B cell (primary cell): Measurements from ENCODE around the gene ALG9. TPM values are rescaled to one million over a fixed set of nuclear protein-coding genes. Genes with fewer than 3 reads are reported as not detected.

ENCODE experiments used
- ATAC-seq: fragments of 200-7000 bp; cut with Tn5 transposase; one replicate; pipeline ENCODE4 v1.10.0; 2021; ENCODE audit warnings: low read depth, mild to moderate bottlenecking, moderate number of reproducible peaks, moderate library complexity
- CTCF ChIA-PET: fragments of 350-600 bp; sonication (Branson Sonifier 250); formaldehyde crosslinking; loops from one replicate; lab custom pipeline; 2021; ENCODE audit warnings: antibody characterized with exemption, inconsistent platforms; lab: Charles Lee
- POLR2A ChIA-PET: fragments of 350-600 bp; sonication (Branson Sonifier 250); formaldehyde crosslinking; loops from one replicate; lab custom pipeline; 2021; ENCODE audit warnings: antibody characterized with exemption; lab: Charles Lee
- DNase-seq: peaks from one replicate; pipeline ENCODE4 v3.0.0; 2013
- H2AFZ ChIP-seq: 2 replicates; pipeline ENCODE4 v1.6.1; 2012; ENCODE audit warnings: mild to moderate bottlenecking, low read depth, low read length; ENCODE audit not compliant: insufficient read depth, poor library complexity, severe bottlenecking
- H3K27ac ChIP-seq, 2 donors: 1 replicate in 1 of 2; 2 replicates in 1 of 2; pipeline ENCODE4 v1.5.1; 2012 to 2013; ENCODE audit warnings: low read length in 2 of 2, mild to moderate bottlenecking in 2 of 2, moderate library complexity in 1 of 2
- H3K27me3 ChIP-seq, 4 experiments: fragments of 200-600 bp in 1 of 4; sonication (generic) in 1 of 4; replicated peaks in 1 of 4; 1 replicate in 2 of 4; 2 replicates in 2 of 4; pipeline versions ENCODE4 v1.6.1 to v1.7.0; 2013 to 2016; ENCODE audit warnings: low read length in 3 of 4, mild to moderate bottlenecking in 2 of 4, mixed read lengths in 1 of 4, moderate library complexity in 1 of 4; ENCODE audit not compliant: insufficient read depth in 4 of 4, control insufficient read depth in 3 of 4; ENCODE audit errors: control extremely low read depth in 1 of 4
- H3K36me3 ChIP-seq, 2 experiments: replicated peaks in 1 of 2; 1 replicate in 1 of 2; 2 replicates in 1 of 2; pipeline versions ENCODE4 v1.6.1 to v1.7.1; 2013; ENCODE audit warnings: low read length in 1 of 2; ENCODE audit not compliant: insufficient read depth in 2 of 2, control insufficient read depth in 1 of 2; ENCODE audit errors: control extremely low read depth in 1 of 2, extremely low read depth in 1 of 2
- H3K4me1 ChIP-seq, 2 donors: fragments of 200-600 bp in 1 of 2; sonication (generic) in 1 of 2; 1 replicate in 1 of 2; 2 replicates in 1 of 2; pipeline versions ENCODE4 v1.5.1 to v1.6.1; 2013 to 2017; ENCODE audit warnings: low read length in 2 of 2; ENCODE audit not compliant: control insufficient read depth in 2 of 2, insufficient read depth in 2 of 2
- H3K4me2 ChIP-seq: replicated peaks from 2 replicates; pipeline ENCODE3; 2012; ENCODE audit warnings: mild to moderate bottlenecking, low read depth, low read length; ENCODE audit not compliant: poor library complexity, severe bottlenecking
- H3K4me3 ChIP-seq, 5 experiments: fragments of 200-600 bp in 1 of 5; sonication (generic) in 1 of 5; 1 replicate in 3 of 5; 2 replicates in 2 of 5; pipeline versions ENCODE4 v1.5.1 to v1.7.0; 2011 to 2016; ENCODE audit warnings: low read length in 4 of 5, mild to moderate bottlenecking in 4 of 5, low read depth in 2 of 5, control low read depth in 1 of 5, moderate library complexity in 1 of 5; ENCODE audit not compliant: insufficient read depth in 1 of 5; ENCODE audit errors: control extremely low read depth in 1 of 5, extremely low read depth in 1 of 5
- H3K79me2 ChIP-seq: fragments of 200-600 bp; sonication (generic); one replicate; pipeline ENCODE4 v1.6.0; 2016; ENCODE audit warnings: low read length; ENCODE audit not compliant: control insufficient read depth, insufficient read depth
- H3K9ac ChIP-seq: fragments of 200-600 bp; sonication (generic); 2 replicates; pipeline ENCODE4 v1.6.1; 2017; ENCODE audit warnings: mild to moderate bottlenecking, low read length, moderate library complexity
- H3K9me3 ChIP-seq, 3 donors: one replicate each; pipeline versions ENCODE4 v1.6.1 to v1.7.1; 2013; ENCODE audit warnings: low read length in 2 of 3; ENCODE audit not compliant: control insufficient read depth in 2 of 3, insufficient read depth in 1 of 3; ENCODE audit errors: control extremely low read depth in 1 of 3
- H4K20me1 ChIP-seq: 2 replicates; pipeline ENCODE4 v1.6.0; 2012; ENCODE audit warnings: mild to moderate bottlenecking, low read length; ENCODE audit not compliant: insufficient read depth, control insufficient read depth, poor library complexity, severe bottlenecking
- H3K27ac Mint-ChIP-seq: one replicate; pipeline ENCODE4 v1.8.0; 2021; ENCODE audit warnings: mixed read lengths
- H3K27me3 Mint-ChIP-seq: one replicate; pipeline ENCODE4 v1.8.0; 2021; ENCODE audit warnings: mixed read lengths
- H3K4me1 Mint-ChIP-seq: one replicate; pipeline ENCODE4 v1.8.0; 2021; ENCODE audit warnings: mixed read lengths
- H3K4me3 Mint-ChIP-seq: one replicate; pipeline ENCODE4 v1.8.0; 2021; ENCODE audit warnings: mixed read lengths
- H3K9me3 Mint-ChIP-seq: one replicate; pipeline ENCODE4 v1.8.0; 2022; ENCODE audit warnings: mixed read lengths; ENCODE audit not compliant: insufficient read depth
- EZH2 ChIP-seq: IDR thresholded peaks from 2 replicates; pipeline ENCODE4 v1.6.1; 2012; ENCODE audit warnings: borderline replicate concordance, low read depth, mild to moderate bottlenecking, moderate library complexity, low read length; ENCODE audit not compliant: insufficient read depth, poor library complexity, severe bottlenecking
- WGBS: methylation state at CpG from one replicate; pipeline ENCODE4 v1.1.5; 2013; ENCODE audit warnings: missing lambda C conversion rate; ENCODE audit not compliant: insufficient coverage; 5-methylcytosine and 5-hydroxymethylcytosine counted together
- intact Hi-C: fragments of 100-400 bp; cut with micrococcal nuclease; formaldehyde crosslinking; loops from one replicate; pipeline ENCODE4 v1.10.0; 2022
- polyA plus RNA-seq: library from polyadenylated mRNA; depleted of rRNA; stranded (reverse); fragments of >200 nt; gene quantifications from 2 replicates; pipeline ENCODE4 v1.2.3, GENCODE V29; 2012
- total RNA-seq, 2 donors: library from RNA; stranded (reverse); fragments of 120-200 nt in 1 of 2; gene quantifications; 1 replicate in 1 of 2; 2 replicates in 1 of 2; pipeline versions ENCODE4 v1.2.3 to v1.2.4, GENCODE V29; 2013 to 2022
- TF ChIP-seq, protein P1 (sequence below): fragments of 200-600 bp; IDR thresholded peaks from one replicate; pipeline ENCODE4 v1.8.0; 2022; ENCODE audit warnings: antibody characterized with exemption, mild to moderate bottlenecking

The ALG9 gene
- total and polyA plus RNA-seq, 2 donors (not counting 1 experiment from before 2014, with no cell fraction given): 21.2 to 29.9 TPM

- no peak for DNase-seq
- H3K4me3 Mint-ChIP-seq: no peak overlapping the region
- H3K27me3 Mint-ChIP-seq: no peaks in the 10 kb centered on the region
- Histone ChIP-seq H3K36me3 (peaks cover 19 to 82% of the 10 kb centered on the region in 2 experiments), H4K20me1 (no peaks in the 10 kb centered on the region), H3K9me3 (peaks cover 0 to 1% (median 0%) of the 10 kb centered on the region in 3 donors), H3K4me1 (no peaks in the 10 kb centered on the region), H3K4me2 (no peak overlapping the region), H3K79me2 (no peaks in the 10 kb centered on the region), H3K27me3 (no peaks in the 10 kb centered on the region), H3K9ac (no peak overlapping the region), H2AFZ (no peak overlapping the region), H3K4me3 (no peak overlapping the region), H3K27ac (no peak overlapping the region)
- POLR2A ChIA-PET: no interaction called here
- H3K4me1 Mint-ChIP-seq: no peaks in the 10 kb centered on the region
- no peak for ATAC-seq
- CTCF ChIA-PET: no interaction called here
- H3K9me3 Mint-ChIP-seq: peaks cover 3% of the 10 kb centered on the region
- WGBS: 100% methylated on average over 2 of the region's 6 CpGs
- no peak for TF ChIP-seq EZH2
- TF ChIP-seq, protein P1, sequence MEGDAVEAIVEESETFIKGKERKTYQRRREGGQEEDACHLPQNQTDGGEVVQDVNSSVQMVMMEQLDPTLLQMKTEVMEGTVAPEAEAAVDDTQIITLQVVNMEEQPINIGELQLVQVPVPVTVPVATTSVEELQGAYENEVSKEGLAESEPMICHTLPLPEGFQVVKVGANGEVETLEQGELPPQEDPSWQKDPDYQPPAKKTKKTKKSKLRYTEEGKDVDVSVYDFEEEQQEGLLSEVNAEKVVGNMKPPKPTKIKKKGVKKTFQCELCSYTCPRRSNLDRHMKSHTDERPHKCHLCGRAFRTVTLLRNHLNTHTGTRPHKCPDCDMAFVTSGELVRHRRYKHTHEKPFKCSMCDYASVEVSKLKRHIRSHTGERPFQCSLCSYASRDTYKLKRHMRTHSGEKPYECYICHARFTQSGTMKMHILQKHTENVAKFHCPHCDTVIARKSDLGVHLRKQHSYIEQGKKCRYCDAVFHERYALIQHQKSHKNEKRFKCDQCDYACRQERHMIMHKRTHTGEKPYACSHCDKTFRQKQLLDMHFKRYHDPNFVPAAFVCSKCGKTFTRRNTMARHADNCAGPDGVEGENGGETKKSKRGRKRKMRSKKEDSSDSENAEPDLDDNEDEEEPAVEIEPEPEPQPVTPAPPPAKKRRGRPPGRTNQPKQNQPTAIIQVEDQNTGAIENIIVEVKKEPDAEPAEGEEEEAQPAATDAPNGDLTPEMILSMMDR: no peak
- intact Hi-C loops: no loop called here
- no peak overlapping the region for H3K27ac Mint-ChIP-seq
Observed at GRCh38 chr11:111745719-111746504, 125.5 kb downstream of the ALG9 start.

GRCh38 chr11:111743700-111744099, 127.7 kb downstream of the ALG9 start:
- Mint-ChIP-seq H3K27me3 (no peaks in the 10 kb centered on the region), H3K4me1 (peaks cover 2% of the 10 kb centered on the region), H3K4me3 (no peak overlapping the region), H3K9me3 (peaks cover 3% of the 10 kb centered on the region), H3K27ac (no peak overlapping the region)
- H3K36me3 ChIP-seq: peaks cover 19 to 76% of the 10 kb centered on the region in 2 experiments
- TF ChIP-seq EZH2: no peak
- TF ChIP-seq, protein P1: no peak
- ATAC-seq (no peak), DNase-seq (no peak)
- no peak overlapping the region for H2AFZ ChIP-seq
- H4K20me1 ChIP-seq: no peaks in the 10 kb centered on the region
- no peaks in the 10 kb centered on the region for H3K27me3 ChIP-seq
- H3K79me2 ChIP-seq: no peaks in the 10 kb centered on the region
- no peak overlapping the region for H3K4me3 ChIP-seq
- POLR2A ChIA-PET: no interaction called here
- intact Hi-C loops: no loop called here
- no peak overlapping the region for H3K9ac ChIP-seq
- no peak overlapping the region for H3K27ac ChIP-seq
- H3K4me2 ChIP-seq: no peak overlapping the region
- WGBS: 100% methylated on average over 2 of the region's 2 CpGs
- CTCF ChIA-PET: no interaction called here
- H3K9me3 ChIP-seq: peaks cover 0 to 1% (median 0%) of the 10 kb centered on the region in 3 donors
- H3K4me1 ChIP-seq: no peaks in the 10 kb centered on the region
